ENCODE data around the gene AUTS2.

AUTS2 gene

GRCh38 chr7:70569335-70569819, 971.1 kb downstream of the AUTS2 start:
- no peak for TF ChIP-seq CTCF (IDR thresholded peaks at IDR 0.05; ENCODE audit: low read depth, low read length)
- H3K4me3 ChIP-seq (replicated peaks in 1 of 2; ENCODE audit: low read depth in 2 of 2, low read length in 2 of 2): no peak overlapping the region
- no peak for DNase-seq (ENCODE audit: low read depth in 2 of 2)

- DNase-seq (ENCODE audit: low read depth in 2 of 2): no peak
- no peak overlapping the region for H3K4me3 ChIP-seq (replicated peaks in 1 of 2; ENCODE audit: low read depth in 2 of 2, low read length in 2 of 2)
- TF ChIP-seq CTCF (IDR thresholded peaks at IDR 0.05; ENCODE audit: low read depth, low read length): no peak
Observed at GRCh38 chr7:70570029-70570428, 971.8 kb downstream of the AUTS2 start.

GRCh38 chr7:70570961-70571360, 972.7 kb downstream of the AUTS2 start:
- no peak for DNase-seq (ENCODE audit: low read depth in 2 of 2)
- TF ChIP-seq CTCF (IDR thresholded peaks at IDR 0.05; ENCODE audit: low read depth, low read length): no peak

GRCh38 chr7:70571403-70571934, 973.2 kb downstream of the AUTS2 start:
- no peak overlapping the region for H3K4me3 ChIP-seq (replicated peaks in 1 of 2; ENCODE audit: low read depth in 2 of 2, low read length in 2 of 2)
- no peak for DNase-seq (ENCODE audit: low read depth in 2 of 2)
- no peak for TF ChIP-seq CTCF (IDR thresholded peaks at IDR 0.05; ENCODE audit: low read depth, low read length)

More at GRCh38 chr7:70570961-70571360, 972.7 kb downstream of the AUTS2 start:
- H3K4me3 ChIP-seq (replicated peaks in 1 of 2; ENCODE audit: low read depth in 2 of 2, low read length in 2 of 2): no peak overlapping the region

GRCh38 chr7:70571961-70572360, 973.7 kb downstream of the AUTS2 start:
- H3K4me3 ChIP-seq (replicated peaks in 1 of 2; ENCODE audit: low read depth in 2 of 2, low read length in 2 of 2): no peak overlapping the region
- no peak for DNase-seq (ENCODE audit: low read depth in 2 of 2)
- TF ChIP-seq CTCF (IDR thresholded peaks at IDR 0.05; ENCODE audit: low read depth, low read length): no peak

GRCh38 chr7:70572571-70572970, 974.3 kb downstream of the AUTS2 start:
- no peak for TF ChIP-seq CTCF (IDR thresholded peaks at IDR 0.05; ENCODE audit: low read depth, low read length)
- DNase-seq (ENCODE audit: low read depth in 2 of 2): no peak
- H3K4me3 ChIP-seq (replicated peaks in 1 of 2; ENCODE audit: low read depth in 2 of 2, low read length in 2 of 2): no peak overlapping the region
